ENCODE measurements around the gene DZIP1.

The DZIP1 gene

DNA sequence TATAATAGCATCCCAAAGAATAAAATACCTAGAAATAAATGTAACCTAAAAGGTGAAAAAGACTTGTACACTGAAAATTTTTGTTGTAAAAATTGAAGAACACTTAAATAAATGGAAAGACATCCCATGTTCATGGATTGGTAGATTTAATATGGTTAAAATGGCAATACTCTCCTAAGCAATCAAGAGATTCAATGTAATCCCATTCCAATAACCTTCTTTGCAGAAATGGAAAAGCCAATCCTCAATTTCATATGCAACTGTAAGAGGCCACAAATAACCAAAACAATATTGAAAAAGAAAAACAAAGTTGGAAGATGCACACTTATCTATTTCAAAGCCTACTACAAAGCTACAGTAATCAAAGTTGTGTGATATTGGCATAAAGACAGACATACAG is 17.7 kb downstream of the DZIP1 start:
- TF ChIP-seq, protein P1, sequence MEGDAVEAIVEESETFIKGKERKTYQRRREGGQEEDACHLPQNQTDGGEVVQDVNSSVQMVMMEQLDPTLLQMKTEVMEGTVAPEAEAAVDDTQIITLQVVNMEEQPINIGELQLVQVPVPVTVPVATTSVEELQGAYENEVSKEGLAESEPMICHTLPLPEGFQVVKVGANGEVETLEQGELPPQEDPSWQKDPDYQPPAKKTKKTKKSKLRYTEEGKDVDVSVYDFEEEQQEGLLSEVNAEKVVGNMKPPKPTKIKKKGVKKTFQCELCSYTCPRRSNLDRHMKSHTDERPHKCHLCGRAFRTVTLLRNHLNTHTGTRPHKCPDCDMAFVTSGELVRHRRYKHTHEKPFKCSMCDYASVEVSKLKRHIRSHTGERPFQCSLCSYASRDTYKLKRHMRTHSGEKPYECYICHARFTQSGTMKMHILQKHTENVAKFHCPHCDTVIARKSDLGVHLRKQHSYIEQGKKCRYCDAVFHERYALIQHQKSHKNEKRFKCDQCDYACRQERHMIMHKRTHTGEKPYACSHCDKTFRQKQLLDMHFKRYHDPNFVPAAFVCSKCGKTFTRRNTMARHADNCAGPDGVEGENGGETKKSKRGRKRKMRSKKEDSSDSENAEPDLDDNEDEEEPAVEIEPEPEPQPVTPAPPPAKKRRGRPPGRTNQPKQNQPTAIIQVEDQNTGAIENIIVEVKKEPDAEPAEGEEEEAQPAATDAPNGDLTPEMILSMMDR (conservative IDR thresholded peaks at IDR 0.05): no peak
- H3K27ac ChIP-seq: no peak overlapping the region

DNA sequence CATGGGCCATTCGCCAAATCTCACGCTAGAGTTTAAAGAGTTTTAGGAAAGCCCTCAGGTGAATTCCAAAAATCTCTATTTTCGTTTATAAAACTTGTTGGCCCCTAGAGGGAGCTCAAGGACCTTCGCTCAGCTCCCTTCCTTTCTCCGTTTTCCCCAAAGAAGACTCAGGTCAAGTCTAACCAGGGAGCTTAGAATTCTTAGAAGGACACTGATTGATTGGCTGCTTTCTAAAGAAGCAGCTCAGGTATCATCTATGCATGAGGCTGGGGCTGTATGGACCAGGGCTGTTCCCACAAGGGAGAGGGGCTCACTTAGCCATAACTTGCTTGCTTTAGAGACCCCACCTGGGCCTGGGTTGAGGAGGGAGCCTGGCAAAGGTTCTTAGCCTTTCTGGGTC is 20.5 kb downstream of the DZIP1 start:
- TF ChIP-seq, protein P1 (conservative IDR thresholded peaks at IDR 0.05): peak; percentile 62
- no peak overlapping the region for H3K27ac ChIP-seq

DNA sequence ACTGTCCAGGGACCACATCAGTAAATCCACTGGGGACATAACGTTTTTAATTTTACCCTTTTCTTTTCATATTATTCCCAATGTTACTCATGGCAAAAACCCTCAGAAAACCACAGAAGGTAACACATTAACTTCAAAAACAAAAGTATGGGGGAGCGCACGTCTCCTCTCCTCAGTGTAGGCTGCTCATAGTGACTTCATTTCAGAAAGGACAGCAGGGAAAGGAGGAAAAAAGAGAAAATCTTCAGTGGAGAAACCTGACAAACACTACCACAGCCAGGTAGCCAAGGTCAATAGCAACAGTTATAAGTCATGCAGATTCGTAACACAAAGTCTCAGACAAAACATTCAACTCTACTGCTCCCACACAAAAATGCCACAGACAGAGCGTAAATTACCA is 21.4 kb downstream of the DZIP1 start:
- no peak overlapping the region for H3K27ac ChIP-seq
- TF ChIP-seq, protein P1 (conservative IDR thresholded peaks at IDR 0.05): no peak

GRCh38 chr13:95620825-95621498 is 23.5 kb downstream of the DZIP1 start:
- TF ChIP-seq, protein P1 (conservative IDR thresholded peaks at IDR 0.05): no peak
- H3K27ac ChIP-seq: peak overlapping the region; percentile 71

- TF ChIP-seq, protein P1 (conservative IDR thresholded peaks at IDR 0.05): no peak
- peak overlapping the region; percentile 71 for H3K27ac ChIP-seq
Observed at GRCh38 chr13:95620030-95620824, 24.3 kb downstream of the DZIP1 start.

- TF ChIP-seq, protein P1 (conservative IDR thresholded peaks at IDR 0.05): no peak
- no peak overlapping the region for H3K27ac ChIP-seq
Observed at GRCh38 chr13:95615539-95615938, 29.0 kb downstream of the DZIP1 start.

GRCh38 chr13:95614641-95615245 is 29.8 kb downstream of the DZIP1 start:
- TF ChIP-seq, protein P1 (conservative IDR thresholded peaks at IDR 0.05): no peak
- no peak overlapping the region for H3K27ac ChIP-seq
